ENCODE data around the gene TNNI2.

- TF ChIP-seq EZH2 (IDR thresholded peaks at IDR 0.05; ENCODE audit: low read length, missing control alignments) = no peak
- peak in 1 of 2 donors; percentile 31 for TF ChIP-seq CTCF (conservative IDR thresholded peaks at IDR 0.05 in 1 of 2, IDR thresholded peaks at IDR 0.05 in 1 of 2; ENCODE audit: low read depth in 1 of 2, low read length in 2 of 2)
Observed at GRCh38 chr11:1825039-1825740, 13.6 kb upstream of the TNNI2 start.
